HG02852 (cell line): ENCODE measurements around the gene GBP2.
A peak's percentile ranks its signal among the peaks of the same experiment; 100 is the strongest.
"Not testable (repeated sequence)": the region's sequence is repeated elsewhere in the genome, so short reads cannot be mapped to it uniquely, and the experiment has no call there.

Experiments used
- ATAC-seq: cut with Tn5 transposase; IDR thresholded peaks from one replicate; pipeline ENCODE4 v1.9.1; 2021; ENCODE audit warnings: mild to moderate bottlenecking, moderate library complexity; ENCODE audit not compliant: unreplicated experiment

GBP2 gene

DNA sequence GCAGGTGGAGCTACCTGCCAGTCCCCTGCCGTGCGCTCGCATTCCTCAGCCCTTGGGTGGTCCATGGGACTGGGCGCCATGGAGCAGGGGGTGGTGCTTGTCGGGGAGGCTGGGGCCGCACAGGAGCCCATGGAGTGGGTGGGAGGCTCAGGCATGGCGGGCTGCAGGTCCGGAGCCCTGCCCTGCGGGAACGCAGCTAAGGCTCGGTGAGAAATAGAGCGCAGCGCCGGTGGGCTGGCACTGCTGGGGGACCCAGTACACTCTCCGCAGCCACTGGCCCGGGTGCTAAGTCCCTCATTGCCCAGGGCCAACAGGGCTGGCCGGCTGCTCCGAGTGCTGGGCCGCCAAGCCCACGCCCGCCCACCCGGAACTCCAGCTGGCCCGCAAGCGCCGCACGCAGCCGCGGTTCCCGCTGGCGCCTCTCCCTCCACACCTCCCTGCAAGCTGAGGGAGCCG, 2.1 kb upstream of the GBP2 start:
- not testable (repeated sequence) for ATAC-seq

DNA sequence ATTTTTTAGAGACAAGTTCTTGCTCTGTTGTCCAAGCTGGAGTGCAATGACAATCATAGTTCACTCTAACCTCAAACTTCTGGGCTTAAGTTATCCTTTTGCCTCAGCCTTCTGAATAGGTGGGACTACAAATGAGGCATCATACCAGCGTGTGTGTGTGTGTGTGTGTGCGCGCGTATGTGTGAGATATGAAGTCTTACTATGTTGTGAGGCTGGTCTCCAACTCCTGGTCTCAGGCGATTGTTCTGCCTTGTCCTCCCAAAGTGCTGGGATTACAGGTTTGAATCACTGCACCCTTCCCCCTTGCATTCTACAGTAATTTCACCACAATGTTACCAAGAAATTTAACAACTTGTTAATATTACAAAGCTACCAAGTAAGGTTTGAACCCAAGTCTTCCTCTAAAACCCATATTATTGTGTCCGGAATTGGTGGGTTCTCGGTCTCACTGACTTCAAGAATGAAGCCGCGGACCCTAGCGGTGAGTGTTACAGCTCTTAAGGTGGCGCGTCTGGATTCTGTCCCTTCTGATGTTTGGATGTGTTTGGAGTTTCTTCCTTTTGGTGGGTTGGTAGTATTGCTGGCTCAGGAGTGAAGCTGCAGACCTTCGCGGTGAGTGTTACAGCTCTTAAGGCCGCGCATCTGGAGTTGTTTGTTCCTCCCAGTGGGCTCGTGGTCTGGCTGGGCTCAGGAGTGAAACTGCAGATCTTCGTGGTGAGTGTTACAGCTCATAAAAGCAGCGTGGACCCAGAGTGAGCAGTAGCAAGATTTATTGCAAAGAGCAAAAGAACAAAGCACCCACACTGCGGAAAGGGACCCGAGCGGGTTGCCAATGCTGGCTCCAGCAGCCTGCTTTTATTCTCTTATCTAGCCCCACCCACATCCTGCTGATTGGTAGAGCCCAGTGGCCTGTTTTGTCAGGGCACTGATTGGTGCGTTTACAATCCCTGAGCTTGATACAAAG, 970 bp upstream of the GBP2 start:
- ATAC-seq, result not testable (repeated sequence)

DNA sequence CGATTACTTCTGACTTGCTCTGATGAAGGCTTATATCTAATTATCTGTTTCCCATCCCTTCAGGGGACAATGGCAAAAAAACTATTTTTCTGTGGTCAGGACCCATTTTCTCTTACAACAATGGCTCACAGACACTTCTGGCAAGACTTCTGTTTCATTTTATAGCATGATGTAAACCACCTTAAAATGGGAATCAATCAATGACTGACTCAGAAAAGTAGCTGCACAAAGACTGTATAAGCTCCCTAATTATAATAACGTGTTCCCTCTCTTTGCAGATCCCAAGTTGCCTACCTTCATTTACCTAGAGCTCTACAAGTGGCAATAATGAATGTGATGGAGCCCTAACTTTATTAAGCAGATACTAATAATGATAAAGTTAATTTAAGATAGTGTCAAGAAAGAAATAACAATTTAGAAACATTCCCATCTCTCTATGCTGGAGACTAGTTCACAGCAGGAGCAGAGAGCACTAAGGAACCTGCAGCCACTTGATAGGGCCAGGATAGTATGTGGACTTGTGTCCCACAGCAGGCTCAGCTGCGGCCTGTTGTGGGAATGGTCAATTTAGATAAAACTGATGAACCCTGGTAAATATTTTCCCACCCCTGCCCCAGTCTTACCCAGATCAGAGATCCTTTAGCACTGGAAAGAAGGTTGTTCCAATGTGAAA, 538 bp downstream of the GBP2 start:
- peak; percentile 37 for ATAC-seq

DNA sequence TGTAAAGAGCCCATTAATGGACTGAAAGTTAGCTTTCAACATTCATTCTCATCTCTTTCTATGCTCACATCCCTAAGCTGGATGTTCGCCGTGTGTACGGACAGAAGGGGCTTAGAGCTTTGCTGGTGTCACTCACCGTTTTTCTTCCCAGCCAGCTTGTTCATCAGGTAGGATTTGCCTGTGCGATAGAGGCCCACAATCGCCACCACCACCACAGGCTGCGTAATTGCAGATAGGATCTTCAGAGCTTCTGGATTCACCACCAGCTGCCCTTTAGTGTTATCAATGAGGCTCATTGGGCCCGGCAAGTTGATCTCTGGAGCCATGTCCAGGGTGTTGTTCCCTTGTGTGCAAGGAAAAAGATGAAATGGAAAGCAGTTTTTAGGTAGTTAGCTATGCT, 4.3 kb downstream of the GBP2 start:
- ATAC-seq, result no peak

DNA sequence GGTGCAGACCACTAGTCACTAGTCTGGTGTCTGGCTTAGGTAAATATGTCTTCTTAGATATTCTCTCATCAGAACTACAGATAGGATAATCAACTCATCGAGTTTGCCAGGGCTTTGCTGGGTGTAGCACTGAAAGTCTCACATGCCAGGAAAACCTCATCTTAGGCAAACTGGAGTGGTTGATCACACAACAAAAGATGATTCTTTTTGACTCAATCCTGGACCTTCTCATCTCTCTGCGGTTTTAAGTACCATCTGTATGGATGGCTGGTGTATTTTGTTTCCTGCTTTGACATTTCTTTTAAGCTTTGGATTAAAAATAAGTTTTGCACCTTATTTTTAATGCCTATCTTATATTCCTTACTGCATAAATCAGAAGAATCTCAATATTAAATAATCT, 11.3 kb downstream of the GBP2 start:
- no peak for ATAC-seq

DNA sequence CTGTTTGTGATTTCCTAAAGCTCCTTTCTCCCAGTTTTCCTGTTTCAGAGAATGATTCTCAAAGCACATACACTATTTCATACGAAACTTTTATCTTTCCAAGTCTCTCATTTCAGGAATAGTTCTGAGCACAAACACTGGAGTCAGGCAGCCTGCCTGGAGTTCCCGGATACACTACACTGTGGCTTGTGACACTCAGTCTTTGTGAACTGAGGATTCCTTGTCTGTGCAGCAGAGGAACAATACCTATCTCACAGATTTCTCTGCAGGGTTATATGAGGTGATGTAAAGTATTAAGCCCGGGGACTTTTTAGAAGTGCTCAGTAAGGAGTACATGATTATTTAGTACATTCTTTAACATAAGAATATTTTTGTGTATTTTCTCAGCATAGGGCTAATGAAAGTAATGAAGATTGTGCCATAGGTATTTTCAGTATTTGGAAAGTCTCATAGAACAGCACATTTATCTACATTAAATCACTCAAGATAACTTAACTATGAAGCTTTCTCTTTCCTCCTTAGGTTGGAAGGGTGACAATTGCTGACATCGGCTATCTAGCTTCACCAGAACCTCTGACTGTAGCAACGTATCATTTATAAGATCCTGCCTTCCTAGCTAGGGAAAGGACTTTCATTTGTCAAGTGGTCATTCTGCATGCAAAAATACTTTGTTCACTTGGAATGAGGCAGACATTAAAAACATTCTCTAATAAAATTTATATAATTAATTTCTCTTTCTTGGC, 12.9 kb downstream of the GBP2 start:
- no peak for ATAC-seq

DNA sequence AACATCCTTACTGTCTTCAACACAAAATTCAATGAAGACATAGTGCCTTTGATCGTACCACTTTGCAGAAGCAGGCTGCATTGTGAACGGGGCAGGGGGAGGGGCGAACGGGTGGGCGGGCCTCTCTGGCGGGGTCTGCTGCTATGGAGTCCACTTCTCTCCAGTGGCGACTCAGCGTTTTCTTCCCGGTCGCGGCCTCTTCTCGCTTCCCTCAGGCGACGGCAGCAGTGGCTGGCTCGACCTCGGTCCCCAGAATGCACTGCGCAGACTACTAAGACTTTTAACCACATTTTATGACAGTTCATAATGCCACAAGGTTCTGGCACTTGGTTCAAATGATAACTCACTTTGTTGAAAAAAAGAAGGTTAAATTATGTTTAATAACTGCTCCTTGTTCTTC, 21.2 kb downstream of the GBP2 start:
- ATAC-seq, result no peak

DNA sequence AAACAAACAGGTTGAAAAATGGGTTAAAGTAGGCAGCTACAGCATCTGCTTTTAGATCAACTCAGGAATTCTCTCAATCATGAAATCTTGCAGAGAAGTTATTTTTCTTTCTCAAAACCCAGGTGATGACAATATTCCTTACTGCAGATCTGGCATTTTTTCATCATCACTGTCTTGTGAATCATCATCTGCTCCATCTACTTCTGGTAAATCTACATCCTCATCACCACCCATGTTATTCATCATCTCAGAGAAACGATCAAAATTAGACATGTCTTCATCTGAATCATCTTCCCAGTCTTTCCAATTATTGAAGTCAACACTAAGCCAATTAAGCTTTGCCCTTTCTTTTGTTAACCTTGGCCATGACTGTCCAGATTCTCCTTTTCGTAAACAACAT, 21.8 kb downstream of the GBP2 start:
- no peak for ATAC-seq

DNA sequence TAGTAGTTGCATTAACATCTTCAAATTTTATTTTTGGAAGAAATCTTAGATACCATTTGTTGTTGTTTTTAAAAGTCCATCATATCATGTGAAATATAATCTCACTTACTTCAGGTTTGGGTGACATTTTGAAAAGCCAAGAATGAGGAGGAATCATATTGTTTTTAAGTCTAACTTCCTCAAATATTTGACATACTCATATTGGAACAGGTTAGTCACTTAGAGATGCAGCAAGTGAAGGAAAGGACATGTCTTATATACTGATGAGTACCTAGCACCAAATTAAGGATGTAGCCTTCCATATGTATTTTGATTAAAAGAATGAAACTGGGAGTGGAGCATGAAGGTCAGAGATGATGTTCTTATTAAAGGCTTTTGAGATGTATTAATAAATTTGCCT, 23.9 kb downstream of the GBP2 start:
- no peak for ATAC-seq

DNA sequence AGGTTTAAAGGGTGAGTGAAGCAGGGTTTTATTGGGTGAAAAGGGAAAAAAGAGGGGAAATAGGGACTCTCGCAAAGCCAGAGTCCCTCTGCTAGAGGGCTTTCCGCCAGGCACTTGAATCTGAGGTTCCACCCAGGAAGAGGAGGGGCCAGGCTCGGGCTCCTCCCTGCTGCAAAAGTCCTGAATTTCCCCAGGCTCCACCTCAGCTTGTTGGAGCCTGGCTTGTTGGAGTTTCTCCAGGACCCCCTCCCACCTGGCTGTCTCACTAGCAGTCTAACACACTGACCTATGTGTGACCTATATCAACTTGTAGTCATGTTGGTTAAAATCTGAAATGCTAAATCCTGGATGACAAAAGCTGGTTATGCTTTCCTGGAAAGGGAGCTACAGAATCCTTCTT, 25.5 kb downstream of the GBP2 start:
- ATAC-seq, result no peak

DNA sequence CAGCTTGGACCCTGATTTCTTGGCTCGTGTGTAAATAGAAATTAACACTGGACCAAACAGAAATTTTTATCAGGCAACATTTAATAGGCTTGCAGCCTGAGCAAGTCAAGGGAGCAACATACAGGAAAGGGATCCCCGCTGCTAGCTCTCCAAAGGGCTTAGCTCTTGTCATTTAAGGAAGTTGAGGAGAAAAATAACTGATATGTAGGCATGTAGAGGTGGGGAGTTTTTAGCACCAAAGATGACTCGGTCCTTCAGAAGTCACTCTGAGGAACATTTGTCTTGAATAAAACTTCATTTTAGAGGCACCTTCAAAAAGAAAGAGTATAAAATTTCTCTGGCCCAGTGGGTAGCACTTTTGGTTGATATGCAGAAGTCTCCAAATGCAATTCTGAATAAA, 27.1 kb downstream of the GBP2 start:
- ATAC-seq, result no peak

DNA sequence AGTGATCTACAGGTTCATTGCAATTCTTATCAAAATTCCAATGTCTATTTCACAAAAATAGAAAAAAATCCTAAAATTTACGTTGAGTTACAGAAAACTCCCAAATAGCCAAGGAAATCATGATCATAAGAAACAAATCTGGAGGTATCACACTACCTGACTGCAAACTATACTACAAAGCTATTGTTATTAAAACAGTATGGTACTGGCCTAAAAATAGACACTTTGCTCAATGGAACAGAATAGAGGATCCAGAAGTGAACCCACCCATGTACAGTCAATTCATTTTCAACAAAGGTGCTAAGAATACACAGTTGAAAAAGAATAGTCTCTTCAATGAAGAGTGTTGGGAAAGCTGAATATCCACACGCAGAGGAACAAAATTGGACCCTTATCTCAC, 30.2 kb downstream of the GBP2 start:
- no peak for ATAC-seq

DNA sequence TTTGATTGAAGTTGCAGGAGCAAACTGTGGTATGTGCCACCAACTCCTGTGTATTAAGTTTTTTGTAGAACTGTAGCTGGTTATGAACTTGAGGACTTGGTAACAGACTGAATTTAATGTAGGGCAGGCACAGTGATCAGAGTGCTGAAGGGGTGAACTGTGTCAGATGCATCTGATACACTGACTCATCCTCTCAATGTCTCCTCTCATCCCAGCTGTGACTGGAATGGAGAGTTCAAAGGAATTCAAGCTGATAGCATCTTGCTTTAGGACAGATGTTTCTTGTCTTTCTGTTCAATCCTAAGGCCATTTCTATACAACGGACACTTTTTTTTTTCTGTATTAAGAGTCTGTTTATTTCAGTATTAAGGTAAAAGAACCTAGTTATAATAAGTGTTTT, 36.0 kb downstream of the GBP2 start:
- ATAC-seq, result no peak

DNA sequence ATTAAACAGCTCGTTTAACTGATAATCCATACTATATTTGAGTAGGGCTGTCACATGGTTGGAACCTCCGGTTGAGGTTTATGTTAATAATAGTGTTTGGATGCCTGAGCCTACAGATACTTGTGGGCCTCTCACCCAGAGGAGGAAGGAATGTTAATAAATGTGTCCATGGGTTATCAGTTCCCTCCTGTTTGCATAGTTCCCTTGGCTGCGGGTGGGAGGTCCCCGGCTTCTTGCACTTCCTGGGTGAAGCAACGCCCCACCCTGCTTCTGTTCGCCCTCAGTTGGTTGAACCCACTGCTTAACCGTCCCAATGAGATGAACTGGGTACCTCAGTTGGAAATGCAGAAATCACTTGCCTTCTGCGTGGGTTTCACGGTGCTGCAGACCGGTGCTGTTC, 37.3 kb downstream of the GBP2 start:
- ATAC-seq, result no peak

DNA sequence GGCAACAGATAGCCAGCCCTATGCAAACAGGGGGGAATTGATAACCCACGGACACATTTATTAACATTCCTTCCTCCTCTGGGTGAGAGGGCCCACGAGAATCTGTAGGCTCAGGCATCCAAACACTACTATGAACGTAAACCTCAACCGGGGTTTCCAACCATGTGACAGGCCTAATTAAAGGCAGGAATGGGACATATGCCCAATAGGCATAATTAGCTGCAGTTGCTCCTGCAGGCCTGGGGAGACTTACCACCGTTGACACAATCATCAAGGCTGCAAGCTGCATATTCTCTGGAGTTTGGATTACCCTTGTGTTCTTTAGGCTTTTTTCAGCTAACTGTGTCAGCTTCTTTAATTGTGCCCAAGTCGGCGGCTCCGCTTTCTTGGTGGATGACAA, 38.7 kb downstream of the GBP2 start:
- no peak for ATAC-seq

DNA sequence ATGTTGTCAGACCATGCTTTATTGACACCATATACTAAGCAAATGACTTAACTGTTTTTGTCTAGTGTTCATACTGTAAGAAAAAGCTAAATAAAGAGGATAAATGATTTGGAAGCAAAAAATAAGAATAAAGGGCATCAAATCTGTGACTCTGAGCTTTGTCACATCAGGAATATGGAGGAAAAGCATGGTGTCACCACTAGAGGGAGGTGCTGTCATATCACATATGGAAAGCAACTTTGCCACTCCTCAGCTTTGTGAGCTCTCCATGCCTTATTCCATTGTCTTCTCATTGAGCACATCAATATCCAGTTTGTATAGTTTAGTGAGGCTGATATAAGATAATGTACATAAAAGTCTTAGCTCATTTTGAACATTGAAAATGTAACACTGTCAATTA, 40.1 kb downstream of the GBP2 start:
- no peak for ATAC-seq

DNA sequence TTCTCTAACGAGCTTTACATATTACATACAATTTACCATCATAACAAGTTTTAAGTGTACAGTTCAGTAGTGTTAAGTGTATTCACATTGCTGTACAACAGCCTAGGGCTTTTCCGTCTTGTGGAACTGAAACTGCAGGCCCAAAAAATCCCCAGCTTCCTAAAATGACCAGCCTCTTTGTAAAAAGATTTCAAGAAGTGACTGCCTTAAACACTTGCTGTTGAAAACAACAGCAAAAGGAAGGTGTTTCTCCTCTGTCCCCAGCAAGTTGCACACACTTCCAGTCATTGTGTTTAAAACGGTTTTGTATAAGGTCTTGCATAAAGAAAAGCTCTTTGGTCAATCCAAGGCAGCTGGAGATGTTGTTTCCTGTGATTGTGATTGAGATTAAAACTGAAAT, 44.9 kb downstream of the GBP2 start:
- no peak for ATAC-seq

DNA sequence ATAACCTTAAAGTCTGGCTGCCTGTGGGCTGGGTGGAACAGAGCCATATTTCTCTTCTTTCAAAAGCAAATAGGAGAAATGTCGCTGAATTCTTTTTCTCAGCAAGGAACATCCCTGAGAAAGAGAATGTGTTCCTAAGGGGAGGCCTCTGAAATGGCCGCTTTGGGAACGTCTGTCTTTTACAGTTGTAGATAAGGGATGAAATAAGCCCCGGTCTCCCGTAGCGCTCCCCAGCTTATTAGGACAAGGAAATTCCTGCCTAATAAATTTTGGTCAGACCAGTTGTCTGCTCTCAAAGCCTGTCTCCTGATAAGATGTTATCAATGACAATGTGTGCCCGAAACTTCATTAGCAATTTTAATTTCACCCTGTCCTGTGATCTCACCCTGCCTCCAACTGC, 45.8 kb downstream of the GBP2 start:
- not testable (repeated sequence) for ATAC-seq

DNA sequence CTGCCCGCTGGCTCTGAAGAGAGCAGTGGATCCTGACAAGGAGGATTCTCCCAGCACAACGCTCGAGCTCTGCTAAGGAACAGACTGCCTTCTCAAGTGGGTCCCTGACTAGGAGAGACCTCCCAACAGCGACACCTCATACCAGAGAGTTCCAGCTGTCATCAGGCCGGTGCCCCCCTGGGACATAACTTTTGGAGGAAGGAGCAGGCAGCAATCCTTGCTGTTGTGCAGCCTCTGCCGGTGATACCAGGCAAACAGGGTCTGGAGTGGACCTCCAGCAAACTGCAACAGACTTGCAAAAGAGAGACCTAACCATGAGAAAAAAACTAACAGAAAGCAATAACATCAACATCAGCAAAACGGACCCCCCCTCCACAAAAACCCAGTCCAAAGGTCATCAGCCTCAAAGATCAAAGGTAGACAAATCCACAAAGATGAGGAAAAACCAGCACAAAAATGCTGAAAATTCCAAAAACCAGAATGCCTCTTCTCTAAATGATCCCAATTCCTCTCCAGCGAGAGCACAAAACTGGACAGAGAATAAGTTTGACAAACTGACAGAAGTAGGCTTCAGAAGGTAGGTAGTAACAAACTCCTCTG, 53.3 kb downstream of the GBP2 start:
- ATAC-seq, result not testable (repeated sequence)

DNA sequence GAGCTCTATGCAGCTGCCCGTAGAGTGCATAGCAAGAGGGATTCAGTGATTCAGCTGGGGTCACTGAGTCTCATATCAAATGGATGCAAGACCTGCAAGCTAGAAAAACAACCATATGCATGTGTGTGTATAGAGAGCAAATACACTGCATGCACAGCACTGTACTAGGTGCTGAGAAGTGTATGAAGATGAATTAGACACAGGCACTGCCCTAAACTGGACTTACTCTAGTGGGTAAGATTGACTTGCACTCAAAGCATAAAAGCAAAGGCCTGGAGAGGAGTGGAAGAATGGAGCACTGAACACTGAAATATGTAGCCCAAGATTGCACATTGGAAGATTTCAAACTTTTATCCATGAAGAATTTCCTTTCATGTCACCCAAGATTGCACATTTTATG, 55.4 kb downstream of the GBP2 start:
- ATAC-seq, result no peak

DNA sequence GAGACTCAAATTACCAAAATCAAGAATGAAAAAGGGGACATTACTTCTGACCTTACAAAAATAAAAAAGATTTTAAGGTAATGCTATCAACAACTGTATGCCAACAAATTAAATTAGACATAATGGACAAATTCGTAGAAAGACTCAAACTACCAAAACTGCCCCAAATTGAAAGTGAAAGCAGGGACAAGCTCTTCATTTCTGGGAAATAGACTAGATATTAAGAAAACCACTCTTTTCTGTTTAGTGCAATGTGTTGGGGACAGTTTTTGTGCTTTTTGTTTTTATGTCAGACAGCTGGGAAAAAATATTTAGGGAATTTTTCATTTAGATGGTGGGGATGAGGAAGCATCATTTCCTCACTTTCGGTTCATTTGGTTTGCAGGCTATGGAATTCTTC, 56.0 kb downstream of the GBP2 start:
- no peak for ATAC-seq
